Testis (tissue), 2 donors: ENCODE measurements around the gene PTPRE.

Experiments
- POLR2A ChIP-seq: fragments of 450-650 bp; IDR thresholded peaks from one replicate; pipeline ENCODE4 v1.6.1; 2017; ENCODE audit warnings: antibody characterized with exemption, mild to moderate bottlenecking, moderate library complexity
- TF ChIP-seq, protein P1 (sequence below), 3 experiments: fragments of 450-650 bp in 2 of 3; fragments of 200-600 bp in 1 of 3; sonication (generic) in 1 of 3; IDR thresholded peaks; one replicate each; pipeline ENCODE4 v1.5.1; 2016 to 2019; ENCODE audit warnings: antibody characterized with exemption in 3 of 3, mild to moderate bottlenecking in 2 of 3, moderate library complexity in 1 of 3

DNA sequence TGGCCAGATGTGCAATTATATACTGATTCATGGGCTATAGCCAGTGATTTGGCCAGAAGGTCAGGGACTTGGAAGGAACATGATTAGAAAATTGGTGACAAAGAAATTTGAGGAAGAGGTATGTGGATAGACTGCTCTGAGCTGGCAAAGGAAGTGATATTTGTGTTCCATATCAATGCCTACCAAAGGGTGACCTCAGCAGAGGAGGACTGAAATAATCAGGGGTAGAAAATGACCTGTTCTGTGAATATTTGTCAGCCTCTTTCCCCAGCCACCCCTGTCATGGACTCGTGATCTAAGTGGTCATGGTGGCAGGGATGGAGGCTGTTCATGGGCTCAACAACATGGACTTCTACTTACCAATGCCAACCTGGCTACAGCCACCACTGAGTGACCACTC is 47.0 kb downstream of the PTPRE start:
- TF ChIP-seq, protein P1, sequence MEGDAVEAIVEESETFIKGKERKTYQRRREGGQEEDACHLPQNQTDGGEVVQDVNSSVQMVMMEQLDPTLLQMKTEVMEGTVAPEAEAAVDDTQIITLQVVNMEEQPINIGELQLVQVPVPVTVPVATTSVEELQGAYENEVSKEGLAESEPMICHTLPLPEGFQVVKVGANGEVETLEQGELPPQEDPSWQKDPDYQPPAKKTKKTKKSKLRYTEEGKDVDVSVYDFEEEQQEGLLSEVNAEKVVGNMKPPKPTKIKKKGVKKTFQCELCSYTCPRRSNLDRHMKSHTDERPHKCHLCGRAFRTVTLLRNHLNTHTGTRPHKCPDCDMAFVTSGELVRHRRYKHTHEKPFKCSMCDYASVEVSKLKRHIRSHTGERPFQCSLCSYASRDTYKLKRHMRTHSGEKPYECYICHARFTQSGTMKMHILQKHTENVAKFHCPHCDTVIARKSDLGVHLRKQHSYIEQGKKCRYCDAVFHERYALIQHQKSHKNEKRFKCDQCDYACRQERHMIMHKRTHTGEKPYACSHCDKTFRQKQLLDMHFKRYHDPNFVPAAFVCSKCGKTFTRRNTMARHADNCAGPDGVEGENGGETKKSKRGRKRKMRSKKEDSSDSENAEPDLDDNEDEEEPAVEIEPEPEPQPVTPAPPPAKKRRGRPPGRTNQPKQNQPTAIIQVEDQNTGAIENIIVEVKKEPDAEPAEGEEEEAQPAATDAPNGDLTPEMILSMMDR (IDR thresholded peaks at IDR 0.05) = no peak
- TF ChIP-seq POLR2A = no peak
